SK-N-SH treated with all-trans-retinoic acid at 6 μM for 48 hours (cell line): Measurements from ENCODE around the gene ABHD4.

Experiments used
- ISL1 ChIP-seq: fragments of 250-450 bp; sonication (Bioruptor Pico); IDR thresholded peaks from 2 replicates; pipeline ENCODE4 v2.1.2; 2022; ENCODE audit warnings: mild to moderate bottlenecking, moderate library complexity
- TCF4 ChIP-seq: fragments of 250-450 bp; sonication (Bioruptor Pico); IDR thresholded peaks from 2 replicates; pipeline ENCODE4 v1.8.0; 2021; ENCODE audit warnings: mild to moderate bottlenecking, moderate library complexity, borderline replicate concordance
- ZC3H10 ChIP-seq: fragments of 250-450 bp; sonication (Bioruptor Pico); IDR thresholded peaks from 2 replicates; pipeline ENCODE4 v1.5.1; 2021; ENCODE audit warnings: mild to moderate bottlenecking, moderate library complexity
- ZFP3 ChIP-seq: fragments of 250-450 bp; sonication (Bioruptor Pico); IDR thresholded peaks from 2 replicates; pipeline ENCODE4 v1.5.0; 2020; ENCODE audit warnings: mild to moderate bottlenecking, moderate library complexity
- ZFP30 ChIP-seq: fragments of 450-650 bp; formaldehyde crosslinking; IDR thresholded peaks from 2 replicates; pipeline ENCODE4 v1.5.0; 2022; ENCODE audit warnings: mild to moderate bottlenecking, moderate library complexity
- ZNF565 ChIP-seq: fragments of 450-650 bp; formaldehyde crosslinking; conservative IDR thresholded peaks from 2 replicates; pipeline ENCODE4 v1.5.0; 2020; ENCODE audit warnings: low read depth, mild to moderate bottlenecking, moderate library complexity
- TF ChIP-seq, protein P1 (sequence below): fragments of 250-450 bp; sonication (Bioruptor Pico); IDR thresholded peaks from 2 replicates; pipeline ENCODE4 v1.5.0; 2020; ENCODE audit warnings: mild to moderate bottlenecking, moderate library complexity
- TF ChIP-seq, protein P2 (sequence below): fragments of 250-450 bp; sonication (Bioruptor Pico); IDR thresholded peaks from 2 replicates; pipeline ENCODE4 v1.5.1; 2020; ENCODE audit warnings: low read depth, mild to moderate bottlenecking, moderate library complexity
- TF ChIP-seq, protein P3 (sequence below): fragments of 250-450 bp; sonication (Bioruptor Pico); IDR thresholded peaks from 2 replicates; pipeline ENCODE4 v1.8.0; 2020; ENCODE audit warnings: mild to moderate bottlenecking, moderate library complexity, borderline replicate concordance

DNA sequence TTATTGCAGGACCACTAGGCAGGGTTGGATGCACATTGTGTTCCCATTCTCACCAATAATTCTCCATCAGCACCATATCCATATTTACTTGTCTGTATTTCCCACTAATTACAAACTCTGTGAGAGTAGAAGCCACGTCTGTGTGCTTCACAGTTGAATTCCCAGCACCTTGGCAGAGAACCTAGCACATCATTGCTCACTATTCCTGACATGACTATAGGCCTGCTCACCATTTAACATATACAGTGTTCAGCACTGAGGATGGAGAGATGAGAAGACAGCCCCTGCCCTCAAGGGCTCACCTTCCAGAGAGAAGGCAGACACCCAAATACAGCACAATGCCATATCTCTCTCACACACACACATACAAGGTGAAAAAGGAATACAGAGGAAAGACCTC is 14.1 kb upstream of the ABHD4 start:
- TF ChIP-seq ZNF565 (CRISPR knock-in tag): no peak
- TF ChIP-seq, protein P1, sequence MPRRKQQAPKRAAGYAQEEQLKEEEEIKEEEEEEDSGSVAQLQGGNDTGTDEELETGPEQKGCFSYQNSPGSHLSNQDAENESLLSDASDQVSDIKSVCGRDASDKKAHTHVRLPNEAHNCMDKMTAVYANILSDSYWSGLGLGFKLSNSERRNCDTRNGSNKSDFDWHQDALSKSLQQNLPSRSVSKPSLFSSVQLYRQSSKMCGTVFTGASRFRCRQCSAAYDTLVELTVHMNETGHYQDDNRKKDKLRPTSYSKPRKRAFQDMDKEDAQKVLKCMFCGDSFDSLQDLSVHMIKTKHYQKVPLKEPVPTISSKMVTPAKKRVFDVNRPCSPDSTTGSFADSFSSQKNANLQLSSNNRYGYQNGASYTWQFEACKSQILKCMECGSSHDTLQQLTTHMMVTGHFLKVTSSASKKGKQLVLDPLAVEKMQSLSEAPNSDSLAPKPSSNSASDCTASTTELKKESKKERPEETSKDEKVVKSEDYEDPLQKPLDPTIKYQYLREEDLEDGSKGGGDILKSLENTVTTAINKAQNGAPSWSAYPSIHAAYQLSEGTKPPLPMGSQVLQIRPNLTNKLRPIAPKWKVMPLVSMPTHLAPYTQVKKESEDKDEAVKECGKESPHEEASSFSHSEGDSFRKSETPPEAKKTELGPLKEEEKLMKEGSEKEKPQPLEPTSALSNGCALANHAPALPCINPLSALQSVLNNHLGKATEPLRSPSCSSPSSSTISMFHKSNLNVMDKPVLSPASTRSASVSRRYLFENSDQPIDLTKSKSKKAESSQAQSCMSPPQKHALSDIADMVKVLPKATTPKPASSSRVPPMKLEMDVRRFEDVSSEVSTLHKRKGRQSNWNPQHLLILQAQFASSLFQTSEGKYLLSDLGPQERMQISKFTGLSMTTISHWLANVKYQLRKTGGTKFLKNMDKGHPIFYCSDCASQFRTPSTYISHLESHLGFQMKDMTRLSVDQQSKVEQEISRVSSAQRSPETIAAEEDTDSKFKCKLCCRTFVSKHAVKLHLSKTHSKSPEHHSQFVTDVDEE (CRISPR knock-in tag): no peak
- TF ChIP-seq ZFP3: no peak
- TF ChIP-seq ZC3H10 (CRISPR knock-in tag): no peak
- TF ChIP-seq, protein P2, sequence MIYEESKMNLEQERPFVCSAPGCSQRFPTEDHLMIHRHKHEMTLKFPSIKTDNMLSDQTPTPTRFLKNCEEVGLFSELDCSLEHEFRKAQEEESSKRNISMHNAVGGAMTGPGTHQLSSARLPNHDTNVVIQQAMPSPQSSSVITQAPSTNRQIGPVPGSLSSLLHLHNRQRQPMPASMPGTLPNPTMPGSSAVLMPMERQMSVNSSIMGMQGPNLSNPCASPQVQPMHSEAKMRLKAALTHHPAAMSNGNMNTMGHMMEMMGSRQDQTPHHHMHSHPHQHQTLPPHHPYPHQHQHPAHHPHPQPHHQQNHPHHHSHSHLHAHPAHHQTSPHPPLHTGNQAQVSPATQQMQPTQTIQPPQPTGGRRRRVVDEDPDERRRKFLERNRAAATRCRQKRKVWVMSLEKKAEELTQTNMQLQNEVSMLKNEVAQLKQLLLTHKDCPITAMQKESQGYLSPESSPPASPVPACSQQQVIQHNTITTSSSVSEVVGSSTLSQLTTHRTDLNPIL (CRISPR knock-in tag): no peak
- no peak for TF ChIP-seq ZFP30 (CRISPR knock-in tag)
- no peak for TF ChIP-seq ISL1 (CRISPR knock-in tag)
- no peak for TF ChIP-seq TCF4 (CRISPR knock-in tag)
- TF ChIP-seq, protein P3, sequence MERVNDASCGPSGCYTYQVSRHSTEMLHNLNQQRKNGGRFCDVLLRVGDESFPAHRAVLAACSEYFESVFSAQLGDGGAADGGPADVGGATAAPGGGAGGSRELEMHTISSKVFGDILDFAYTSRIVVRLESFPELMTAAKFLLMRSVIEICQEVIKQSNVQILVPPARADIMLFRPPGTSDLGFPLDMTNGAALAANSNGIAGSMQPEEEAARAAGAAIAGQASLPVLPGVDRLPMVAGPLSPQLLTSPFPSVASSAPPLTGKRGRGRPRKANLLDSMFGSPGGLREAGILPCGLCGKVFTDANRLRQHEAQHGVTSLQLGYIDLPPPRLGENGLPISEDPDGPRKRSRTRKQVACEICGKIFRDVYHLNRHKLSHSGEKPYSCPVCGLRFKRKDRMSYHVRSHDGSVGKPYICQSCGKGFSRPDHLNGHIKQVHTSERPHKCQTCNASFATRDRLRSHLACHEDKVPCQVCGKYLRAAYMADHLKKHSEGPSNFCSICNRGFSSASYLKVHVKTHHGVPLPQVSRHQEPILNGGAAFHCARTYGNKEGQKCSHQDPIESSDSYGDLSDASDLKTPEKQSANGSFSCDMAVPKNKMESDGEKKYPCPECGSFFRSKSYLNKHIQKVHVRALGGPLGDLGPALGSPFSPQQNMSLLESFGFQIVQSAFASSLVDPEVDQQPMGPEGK (CRISPR knock-in tag): no peak
